Ovary (tissue), 3 donors: ENCODE results near the gene AMZ2.
"Not testable (repeated sequence)": the region's sequence is repeated elsewhere in the genome, so short reads cannot be mapped to it uniquely, and the experiment has no call there.

Experiments used
- CTCF ChIP-seq, 3 donors: fragments of 450-650 bp in 2 of 3; fragments of 200-600 bp in 1 of 3; IDR thresholded peaks; one replicate each; pipeline versions ENCODE4 v1.5.1 to v1.8.0; 2016 to 2022; ENCODE audit warnings: antibody characterized with exemption in 3 of 3, mild to moderate bottlenecking in 1 of 3
- POLR2A ChIP-seq: fragments of 450-650 bp; IDR thresholded peaks from one replicate; pipeline ENCODE4 v1.6.1; 2017; ENCODE audit warnings: antibody characterized with exemption, mild to moderate bottlenecking, moderate library complexity
- donor health status: DM: no; HTN: no; CAD: no.

- peak; percentile 15 to 64 (median 35) for TF ChIP-seq CTCF (IDR thresholded peaks at IDR 0.05)
- TF ChIP-seq POLR2A: not testable (repeated sequence)
Measured at GRCh38 chr17:68263101-68263681, 15.3 kb downstream of the AMZ2 start.
